HepG2 (cell line): ENCODE results near the gene RRM2. TPM values are rescaled to one million over a fixed set of nuclear protein-coding genes. Genes with fewer than 3 reads are reported as not detected.

Source experiments
- CCAR2 ChIP-seq: fragments of 200-400 bp; formaldehyde crosslinking; optimal IDR thresholded peaks from 2 replicates; pipeline ENCODE3; 2018; ENCODE audit warnings: low read depth, mild to moderate bottlenecking, low read length, moderate library complexity
- GABPA ChIP-seq, 2 experiments: IDR thresholded peaks; 2 replicates each; pipeline ENCODE4 v1.6.1; 2011 to 2016; ENCODE audit warnings: low read depth in 2 of 2, low read length in 1 of 2, missing biosample characterization in 1 of 2, missing genetic modification characterization in 1 of 2
- MAX ChIP-seq: IDR thresholded peaks from 2 replicates; pipeline ENCODE4 v1.6.1; 2012; ENCODE audit warnings: inconsistent platforms
- SOX13 ChIP-seq, 3 experiments: fragments of 450-650 bp in 1 of 3; sonication (generic) in 1 of 3; formaldehyde crosslinking in 1 of 3; IDR thresholded peaks in 2 of 3; conservative IDR thresholded peaks in 1 of 3; 2 replicates each; pipeline versions ENCODE4 v1.5.0 to v1.6.1; 2016 to 2020; ENCODE audit warnings: antibody characterized with exemption in 1 of 3, mild to moderate bottlenecking in 1 of 3, missing compliant biosample characterization in 1 of 3, missing genetic modification reagents in 1 of 3, moderate library complexity in 1 of 3
- ZBTB44 ChIP-seq: sonication (generic); formaldehyde crosslinking; IDR thresholded peaks from 2 replicates; pipeline ENCODE4 v1.4.0; 2020; ENCODE audit warnings: missing genetic modification reagents
- ZEB1 ChIP-seq: IDR thresholded peaks from 2 replicates; pipeline ENCODE4 v1.6.1; 2012; ENCODE audit warnings: mild to moderate bottlenecking, low read depth, inconsistent platforms; ENCODE audit not compliant: insufficient replicate concordance
- ZFP36 ChIP-seq: fragments of 150-350 bp; IDR thresholded peaks from 2 replicates; pipeline ENCODE4 v1.6.1; 2018; ENCODE audit warnings: borderline replicate concordance, low read length, low read depth; ENCODE audit not compliant: partially characterized antibody
- ZNF503 ChIP-seq: sonication (generic); formaldehyde crosslinking; IDR thresholded peaks from 2 replicates; pipeline ENCODE4 v1.4.0; 2020; ENCODE audit warnings: missing genetic modification reagents
- ZNF549 ChIP-seq: sonication (generic); formaldehyde crosslinking; IDR thresholded peaks from 2 replicates; pipeline ENCODE4 v1.5.0; 2020; ENCODE audit warnings: missing genetic modification reagents
- ZNF770 ChIP-seq: sonication (generic); formaldehyde crosslinking; IDR thresholded peaks from 2 replicates; pipeline ENCODE4 v1.5.0; 2020; ENCODE audit warnings: mild to moderate bottlenecking, missing genetic modification reagents
- polyA plus RNA-seq, 8 experiments: library from polyadenylated mRNA; depleted of rRNA in 3 of 8; stranded (reverse) in 7 of 8; unstranded in 1 of 8; fragments of >200 nt; fragmentation: Illumina TruSeq in 4 of 8; extraction: Trizol in 4 of 8; gene quantifications; 2 replicates each; pipeline versions ENCODE4 v1.2.1 to v1.2.3, GENCODE V29; 2011 to 2016; ENCODE audit warnings: low read depth in 4 of 8, missing spikeins in 1 of 8, mixed read lengths in 1 of 8; ENCODE audit not compliant: insufficient read depth in 1 of 8
- total RNA-seq, 5 experiments: library from RNA; depleted of rRNA; stranded (reverse); fragments of >200 nt; fragmentation: Illumina TruSeq; extraction: Trizol; gene quantifications; 2 replicates each; pipeline ENCODE4 v1.2.3, GENCODE V29; 2016; ENCODE audit warnings: low read depth in 1 of 5
- TF ChIP-seq, protein P1 (sequence below), 2 experiments: sonication (generic) in 1 of 2; formaldehyde crosslinking in 1 of 2; IDR thresholded peaks; 2 replicates each; pipeline versions ENCODE4 v1.6.1 to v1.9.0; 2014 to 2022; ENCODE audit warnings: antibody characterized with exemption in 1 of 2, borderline replicate concordance in 1 of 2, inconsistent platforms in 1 of 2, low read depth in 1 of 2, missing genetic modification reagents in 1 of 2

Gene RRM2
- total and polyA plus RNA-seq, 2 of the 13 experiments (the other 11 are each of a cell fraction or from before 2014, with no cell fraction given) = 31.3 to 150 TPM

- TF ChIP-seq GABPA (IDR thresholded peaks at IDR 0.05; ENCODE audit: low read depth, low read length) = no peak
- no peak for TF ChIP-seq GABPA (CRISPR knock-in tag; IDR thresholded peaks at IDR 0.05; ENCODE audit: low read depth)
- TF ChIP-seq CCAR2 = no peak
- no peak for TF ChIP-seq ZNF549 (CRISPR knock-in tag)
- peak; percentile 63 for TF ChIP-seq ZNF770 (CRISPR knock-in tag)
- TF ChIP-seq SOX13 (IDR thresholded peaks at IDR 0.05) = no peak
- TF ChIP-seq SOX13 (CRISPR knock-in tag; conservative IDR thresholded peaks at IDR 0.05 in 1 of 2, IDR thresholded peaks at IDR 0.05 in 1 of 2) = peak in 1 of 2 experiments; percentile 50; a peak in 1 of 4 replicates
- no peak for TF ChIP-seq ZEB1
- peak; percentile 78 for TF ChIP-seq ZNF503 (CRISPR knock-in tag)
- TF ChIP-seq, protein P1, sequence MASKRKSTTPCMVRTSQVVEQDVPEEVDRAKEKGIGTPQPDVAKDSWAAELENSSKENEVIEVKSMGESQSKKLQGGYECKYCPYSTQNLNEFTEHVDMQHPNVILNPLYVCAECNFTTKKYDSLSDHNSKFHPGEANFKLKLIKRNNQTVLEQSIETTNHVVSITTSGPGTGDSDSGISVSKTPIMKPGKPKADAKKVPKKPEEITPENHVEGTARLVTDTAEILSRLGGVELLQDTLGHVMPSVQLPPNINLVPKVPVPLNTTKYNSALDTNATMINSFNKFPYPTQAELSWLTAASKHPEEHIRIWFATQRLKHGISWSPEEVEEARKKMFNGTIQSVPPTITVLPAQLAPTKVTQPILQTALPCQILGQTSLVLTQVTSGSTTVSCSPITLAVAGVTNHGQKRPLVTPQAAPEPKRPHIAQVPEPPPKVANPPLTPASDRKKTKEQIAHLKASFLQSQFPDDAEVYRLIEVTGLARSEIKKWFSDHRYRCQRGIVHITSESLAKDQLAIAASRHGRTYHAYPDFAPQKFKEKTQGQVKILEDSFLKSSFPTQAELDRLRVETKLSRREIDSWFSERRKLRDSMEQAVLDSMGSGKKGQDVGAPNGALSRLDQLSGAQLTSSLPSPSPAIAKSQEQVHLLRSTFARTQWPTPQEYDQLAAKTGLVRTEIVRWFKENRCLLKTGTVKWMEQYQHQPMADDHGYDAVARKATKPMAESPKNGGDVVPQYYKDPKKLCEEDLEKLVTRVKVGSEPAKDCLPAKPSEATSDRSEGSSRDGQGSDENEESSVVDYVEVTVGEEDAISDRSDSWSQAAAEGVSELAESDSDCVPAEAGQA (IDR thresholded peaks at IDR 0.05; ENCODE audit: low read depth) = no peak
- TF ChIP-seq, protein P1 (CRISPR knock-in tag; IDR thresholded peaks at IDR 0.05; ENCODE audit: borderline replicate concordance) = no peak
- TF ChIP-seq MAX = peak; percentile 64; the same call in 1 of the 2 replicates
- no peak for TF ChIP-seq ZBTB44 (CRISPR knock-in tag)
- TF ChIP-seq ZFP36 = no peak
Measured at GRCh38 chr2:10136101-10136934, 13.8 kb downstream of the RRM2 start (continued).
